MM.1S (cell line): ENCODE measurements around the gene HLA-E.
"Not testable (repeated sequence)": the region's sequence is repeated elsewhere in the genome, so short reads cannot be mapped to it uniquely, and the experiment has no call there.

Experiments used
- DNase-seq: peaks from one replicate; pipeline ENCODE4 v3.0.0-alpha.2; 2015
- H2AFZ ChIP-seq: fragments of 300-600 bp; sonication (generic); 2 replicates; pipeline ENCODE4 v1.6.0; 2016; ENCODE audit warnings: antibody characterized with exemption, low read length
- H3F3A ChIP-seq: fragments of 300-600 bp; sonication (generic); 2 replicates; pipeline ENCODE4 v1.6.1; 2016; ENCODE audit warnings: mild to moderate bottlenecking, antibody characterized with exemption, low read length, moderate library complexity, mixed read lengths; ENCODE audit not compliant: insufficient read depth
- H3K27ac ChIP-seq: fragments of 300-600 bp; sonication (generic); 2 replicates; pipeline ENCODE4 v1.5.1; 2016; ENCODE audit warnings: mild to moderate bottlenecking, low read length
- H3K27me3 ChIP-seq: fragments of 300-600 bp; sonication (generic); replicated peaks from 2 replicates; pipeline ENCODE4 v1.6.0; 2016; ENCODE audit warnings: low read length; ENCODE audit not compliant: insufficient read depth
- H3K36me3 ChIP-seq: fragments of 300-600 bp; sonication (generic); replicated peaks from 2 replicates; pipeline ENCODE4 v1.6.1; 2016; ENCODE audit warnings: mild to moderate bottlenecking, low read length, mixed read lengths; ENCODE audit not compliant: insufficient read depth
- H3K4me1 ChIP-seq: fragments of 300-600 bp; sonication (generic); 2 replicates; pipeline ENCODE4 v1.6.1; 2016; ENCODE audit warnings: low read length, mixed read lengths
- H3K4me2 ChIP-seq: fragments of 300-600 bp; sonication (generic); 2 replicates; pipeline ENCODE4 v1.6.0; 2016; ENCODE audit warnings: low read depth, low read length
- H3K4me3 ChIP-seq: fragments of 300-600 bp; sonication (generic); 2 replicates; pipeline ENCODE4 v1.5.1; 2016; ENCODE audit warnings: low read length, mixed read lengths
- H3K79me2 ChIP-seq: fragments of 300-600 bp; sonication (generic); 2 replicates; pipeline ENCODE4 v1.6.1; 2016; ENCODE audit warnings: mixed run types, low read length, mixed read lengths
- H3K9ac ChIP-seq: fragments of 300-600 bp; sonication (generic); 2 replicates; pipeline ENCODE4 v1.6.1; 2016; ENCODE audit warnings: low read length, mixed read lengths
- H3K9me2 ChIP-seq: fragments of 300-600 bp; sonication (generic); replicated peaks from 2 replicates; pipeline ENCODE4 v1.6.1; 2016; ENCODE audit warnings: mild to moderate bottlenecking, low read length, mixed read lengths; ENCODE audit not compliant: insufficient read depth
- H3K9me3 ChIP-seq: fragments of 300-600 bp; sonication (generic); replicated peaks from 2 replicates; pipeline ENCODE4 v1.6.1; 2016; ENCODE audit warnings: mild to moderate bottlenecking, low read length, mixed read lengths; ENCODE audit not compliant: insufficient read depth
- H4K20me1 ChIP-seq: fragments of 300-600 bp; sonication (generic); 2 replicates; pipeline ENCODE4 v1.6.1; 2016; ENCODE audit warnings: mild to moderate bottlenecking, low read length, moderate library complexity, mixed read lengths; ENCODE audit not compliant: insufficient read depth
- CTCF ChIP-seq: fragments of 300-600 bp; sonication (generic); IDR thresholded peaks from 2 replicates; pipeline ENCODE4 v1.5.1; 2016; ENCODE audit warnings: antibody characterized with exemption, low read length, mixed read lengths
- EZH2 ChIP-seq: fragments of 300-600 bp; sonication (generic); optimal IDR thresholded peaks from 2 replicates; pipeline ENCODE3; 2017; ENCODE audit warnings: low read depth, mild to moderate bottlenecking, antibody characterized with exemption, low read length, mixed read lengths
- EZH2phosphoT487 ChIP-seq: fragments of 300-600 bp; sonication (generic); IDR thresholded peaks from 2 replicates; pipeline ENCODE4 v1.6.1; 2018; ENCODE audit warnings: antibody characterized with exemption, low read length

HLA-E gene

GRCh38 chr6:30481211-30481964 lies 7.9 kb upstream of the HLA-E start:
- Histone ChIP-seq H3K27ac (no peak overlapping the region), H3K9me3 (no peaks in the 10 kb centered on the region), H3K27me3 (peaks cover 56% of the 10 kb centered on the region), H4K20me1 (no peaks in the 10 kb centered on the region), H3K9ac (no peak overlapping the region), H3K4me3 (no peak overlapping the region), H3F3A (peaks cover 9% of the 10 kb centered on the region; the same call in 1 of the 2 replicates), H3K4me2 (peak overlapping the region; percentile 35), H3K79me2 (no peaks in the 10 kb centered on the region), H3K9me2 (no peaks in the 10 kb centered on the region), H2AFZ (no peak overlapping the region), H3K4me1 (peaks cover 20% of the 10 kb centered on the region), H3K36me3 (no peaks in the 10 kb centered on the region)
- no peak for DNase-seq
- TF ChIP-seq EZH2 (no peak), CTCF (no peak), EZH2phosphoT487 (no peak)

GRCh38 chr6:30481965-30482644 lies 7.2 kb upstream of the HLA-E start:
- peaks cover 49% of the 10 kb centered on the region for H3K27me3 ChIP-seq
- H3K4me2 ChIP-seq = peak overlapping the region; percentile 25; the same call in 1 of the 2 replicates
- not testable (repeated sequence) for H3K27ac ChIP-seq, H3K79me2 ChIP-seq, H3K36me3 ChIP-seq, H3K9me3 ChIP-seq, H4K20me1 ChIP-seq, H3K4me3 ChIP-seq, H3K9me2 ChIP-seq, H2AFZ ChIP-seq, H3F3A ChIP-seq, H3K9ac ChIP-seq
- peak; percentile 72 for DNase-seq
- peak; percentile 80 for TF ChIP-seq CTCF
- H3K4me1 ChIP-seq = peaks cover 20% of the 10 kb centered on the region

GRCh38 chr6:30483677-30484279 lies 5.5 kb upstream of the HLA-E start:
- no peaks in the 10 kb centered on the region for H3K79me2 ChIP-seq
- H3F3A ChIP-seq = peaks cover 9% of the 10 kb centered on the region; the same call in 1 of the 2 replicates
- H4K20me1 ChIP-seq = no peaks in the 10 kb centered on the region
- no peak for TF ChIP-seq EZH2phosphoT487
- TF ChIP-seq EZH2 = no peak
- TF ChIP-seq CTCF = peak; percentile 60
- H3K9me2 ChIP-seq = no peaks in the 10 kb centered on the region
- no peak overlapping the region for H3K9ac ChIP-seq
- no peaks in the 10 kb centered on the region for H3K9me3 ChIP-seq
- no peak overlapping the region for H3K4me2 ChIP-seq
- no peak overlapping the region for H2AFZ ChIP-seq
- no peaks in the 10 kb centered on the region for H3K36me3 ChIP-seq
- peak; percentile 52 for DNase-seq
- no peak overlapping the region for H3K4me3 ChIP-seq
- H3K4me1 ChIP-seq = peaks cover 20% of the 10 kb centered on the region
- no peak overlapping the region for H3K27ac ChIP-seq
- H3K27me3 ChIP-seq = peaks cover 32% of the 10 kb centered on the region
